HepG2 (cell line): ENCODE results near the gene DDOST. TPM values are rescaled to one million over a fixed set of nuclear protein-coding genes. Genes with fewer than 3 reads are reported as not detected.

Experiments
- ATAC-seq: fragments of 200-7000 bp; cut with Tn5 transposase; 3 replicates; pipeline ENCODE4 v1.9.1; 2020; ENCODE audit warnings: mild to moderate bottlenecking, moderate library complexity
- BruUV-seq: library from RNA; stranded (reverse); fragments of 400-500 nt; replicated peaks from 2 replicates; lab custom pipeline; 2021; lab: Mats Ljungman, UMichigan
- CTCF ChIA-PET: fragments of 300-600 bp; formaldehyde crosslinking; extraction: SDS; loops from one replicate; lab custom pipeline; 2021; ENCODE audit warnings: low total read pairs, inconsistent platforms, low intra/inter-chr PET ratio; lab: Yijun Ruan, JAX
- POLR2A ChIA-PET: fragments of 350-600 bp; sonication (Branson Sonifier 250); formaldehyde crosslinking; loops from one replicate; lab custom pipeline; 2020; ENCODE audit warnings: antibody characterized with exemption, inconsistent platforms; lab: Yijun Ruan, JAX
- DNase-seq: peaks from one replicate; pipeline ENCODE4 v3.0.0-alpha.2; 2015; ENCODE audit warnings: low spot score
- FAIRE-seq: peaks from 3 replicates; lab custom pipeline; 2011; peaks lifted over from hg19 to GRCh38; lab: Jason Lieb, UNC
- H2AFZ ChIP-seq: one replicate; pipeline ENCODE4 v1.6.1; 2011; ENCODE audit warnings: low read length, inconsistent platforms
- H3K27ac ChIP-seq: fragments of 300-600 bp; 3 replicates; pipeline ENCODE4 v1.8.0; 2011; ENCODE audit warnings: mixed run types, mild to moderate bottlenecking, mixed read lengths, low read length, inconsistent platforms; ENCODE audit not compliant: insufficient read depth; ENCODE audit errors: extremely low read length
- H3K27me3 ChIP-seq, 2 experiments: fragments of 200-600 bp in 1 of 2; 2 replicates in 1 of 2; 3 replicates in 1 of 2; pipeline versions ENCODE4 v1.6.0 to v1.8.0; 2011; ENCODE audit warnings: low read length in 2 of 2, mild to moderate bottlenecking in 2 of 2, moderate library complexity in 2 of 2, inconsistent platforms in 1 of 2; ENCODE audit not compliant: insufficient read depth in 2 of 2, control insufficient read depth in 1 of 2
- H3K36me3 ChIP-seq, 2 experiments: fragments of 200-600 bp in 1 of 2; replicated peaks in 1 of 2; 2 replicates in 1 of 2; 3 replicates in 1 of 2; pipeline versions ENCODE4 v1.5.1 to v1.8.0; 2011; ENCODE audit warnings: low read length in 2 of 2, inconsistent platforms in 1 of 2; ENCODE audit not compliant: insufficient read depth in 2 of 2, control insufficient read depth in 1 of 2
- H3K4me1 ChIP-seq: 2 replicates; pipeline ENCODE4 v1.5.1; 2012; ENCODE audit warnings: low read length, inconsistent platforms; ENCODE audit not compliant: insufficient read depth
- H3K4me2 ChIP-seq: 2 replicates; pipeline ENCODE4 v1.6.0; 2011; ENCODE audit warnings: low read depth, low read length, inconsistent platforms
- H3K4me3 ChIP-seq, 3 experiments: fragments of 200-600 bp in 1 of 3; sonication (generic), shearing (Covaris generic) in 1 of 3; replicated peaks in 1 of 3; 2 replicates each; pipeline ENCODE4 v1.5.1; 2011 to 2016; ENCODE audit warnings: low read length in 3 of 3, inconsistent platforms in 2 of 3, low read depth in 2 of 3, mild to moderate bottlenecking in 2 of 3, control low read depth in 1 of 3, mixed read lengths in 1 of 3; ENCODE audit not compliant: insufficient read depth in 1 of 3
- H3K79me2 ChIP-seq: one replicate; pipeline ENCODE4 v1.6.1; 2011; ENCODE audit warnings: low read length, inconsistent platforms; ENCODE audit not compliant: insufficient read depth
- H3K9ac ChIP-seq: 2 replicates; pipeline ENCODE4 v1.6.0; 2011; ENCODE audit warnings: mild to moderate bottlenecking, low read depth, low read length, inconsistent platforms; ENCODE audit not compliant: insufficient read depth
- H3K9me3 ChIP-seq: 2 replicates; pipeline ENCODE4 v1.5.1; 2012; ENCODE audit warnings: mild to moderate bottlenecking, low read length
- H4K20me1 ChIP-seq: 2 replicates; pipeline ENCODE4 v1.6.0; 2011; ENCODE audit warnings: inconsistent platforms, mild to moderate bottlenecking, low read length, moderate library complexity; ENCODE audit not compliant: insufficient read depth
- ATF7 ChIP-seq, 2 experiments: fragments of 450-650 bp in 1 of 2; sonication (generic) in 1 of 2; formaldehyde crosslinking in 1 of 2; IDR thresholded peaks; 2 replicates each; pipeline versions ENCODE4 v1.4.0 to v1.6.1; 2016 to 2020; ENCODE audit warnings: antibody characterized with exemption in 1 of 2, mild to moderate bottlenecking in 1 of 2, missing genetic modification reagents in 1 of 2
- CAMTA2 ChIP-seq: sonication (generic); formaldehyde crosslinking; IDR thresholded peaks from 2 replicates; pipeline ENCODE4 v1.4.0; 2020; ENCODE audit warnings: mild to moderate bottlenecking, missing genetic modification reagents, borderline replicate concordance
- CHCHD3 ChIP-seq: sonication (generic); formaldehyde crosslinking; IDR thresholded peaks from 2 replicates; pipeline ENCODE4 v1.8.0; 2022; ENCODE audit warnings: mild to moderate bottlenecking, missing genetic modification reagents, moderate library complexity
- CTCF ChIP-seq: sonication (generic); formaldehyde crosslinking; IDR thresholded peaks from 2 replicates; pipeline ENCODE4 v1.5.0; 2020; ENCODE audit warnings: mild to moderate bottlenecking, missing genetic modification reagents, moderate library complexity
- ELF3 ChIP-seq: IDR thresholded peaks from 2 replicates; pipeline ENCODE4 v1.6.1; 2016; ENCODE audit warnings: missing genetic modification reagents, missing compliant biosample characterization
- HES4 ChIP-seq: sonication (generic); formaldehyde crosslinking; IDR thresholded peaks from 2 replicates; pipeline ENCODE4 v1.9.0; 2021; ENCODE audit warnings: mild to moderate bottlenecking, missing genetic modification reagents, borderline replicate concordance
- KDM4B ChIP-seq: sonication (generic); formaldehyde crosslinking; IDR thresholded peaks from 2 replicates; pipeline ENCODE4 v1.4.0; 2020; ENCODE audit warnings: missing genetic modification reagents
- MYPOP ChIP-seq: sonication (generic); formaldehyde crosslinking; IDR thresholded peaks from 2 replicates; pipeline ENCODE4 v1.8.1; 2023; ENCODE audit warnings: mild to moderate bottlenecking, moderate library complexity, missing genetic modification reagents
- PAX8 ChIP-seq: sonication (generic); formaldehyde crosslinking; IDR thresholded peaks from 2 replicates; pipeline ENCODE4 v1.8.0; 2022; ENCODE audit warnings: mild to moderate bottlenecking, missing genetic modification reagents, borderline replicate concordance
- RELA ChIP-seq: sonication (generic); formaldehyde crosslinking; IDR thresholded peaks from 2 replicates; pipeline ENCODE4 v1.4.0; 2020; ENCODE audit warnings: missing genetic modification reagents
- SOX5 ChIP-seq: IDR thresholded peaks from 2 replicates; pipeline ENCODE4 v1.6.1; 2016; ENCODE audit warnings: borderline replicate concordance
- SUZ12 ChIP-seq: fragments of 150-350 bp; IDR thresholded peaks from 2 replicates; pipeline ENCODE4 v1.6.1; 2014; ENCODE audit warnings: low read depth, low read length
- ZNF335 ChIP-seq: sonication (generic); formaldehyde crosslinking; IDR thresholded peaks from 2 replicates; pipeline ENCODE4 v1.4.0; 2020; ENCODE audit warnings: missing genetic modification reagents
- ZNF660 ChIP-seq: sonication (generic); formaldehyde crosslinking; IDR thresholded peaks from 2 replicates; pipeline ENCODE4 v1.5.1; 2020; ENCODE audit warnings: mild to moderate bottlenecking, low read depth, missing genetic modification reagents, borderline replicate concordance
- ZNF768 ChIP-seq: sonication (generic); formaldehyde crosslinking; IDR thresholded peaks from 2 replicates; pipeline ENCODE4 v1.4.0; 2020; ENCODE audit warnings: missing genetic modification reagents
- WGBS: methylation state at CpG from one replicate; pipeline ENCODE4 v1.1.6; 2017; ENCODE audit warnings: low lambda C conversion rate; 5-methylcytosine and 5-hydroxymethylcytosine counted together
- in situ Hi-C: cut with HindIII; loops from 2 replicates; pipeline ENCODE4 v1.10.0; 2017; ENCODE audit warnings: low pct_unique_long_range_greater_than_20kb; ENCODE audit not compliant: extremely low pct_ligation_motif_present
- intact Hi-C: fragments of 100-400 bp; cut with micrococcal nuclease; formaldehyde crosslinking; loops from one replicate; pipeline ENCODE4 v1.10.0; 2022; ENCODE audit not compliant: unreplicated experiment
- polyA plus RNA-seq, 8 experiments: library from polyadenylated mRNA; depleted of rRNA in 3 of 8; stranded (reverse) in 7 of 8; unstranded in 1 of 8; fragments of >200 nt; fragmentation: Illumina TruSeq in 4 of 8; extraction: Trizol in 4 of 8; gene quantifications; 2 replicates each; pipeline versions ENCODE4 v1.2.1 to v1.2.3, GENCODE V29; 2011 to 2016; ENCODE audit warnings: low read depth in 4 of 8, missing spikeins in 1 of 8, mixed read lengths in 1 of 8; ENCODE audit not compliant: insufficient read depth in 1 of 8
- total RNA-seq, 5 experiments: library from RNA; depleted of rRNA; stranded (reverse); fragments of >200 nt; fragmentation: Illumina TruSeq; extraction: Trizol; gene quantifications; 2 replicates each; pipeline ENCODE4 v1.2.3, GENCODE V29; 2016; ENCODE audit warnings: low read depth in 1 of 5

The DDOST gene
- total and polyA plus RNA-seq, 2 of the 13 experiments (the other 11 are each of a cell fraction or from before 2014, with no cell fraction given): 335 to 494 TPM

- TF ChIP-seq ATF7 (IDR thresholded peaks at IDR 0.05) (no peak), ATF7 (CRISPR knock-in tag; IDR thresholded peaks at IDR 0.05) (no peak), CHCHD3 (CRISPR knock-in tag) (no peak), CAMTA2 (CRISPR knock-in tag) (no peak), CTCF (CRISPR knock-in tag) (no peak), SOX5 (CRISPR knock-in tag) (no peak), HES4 (CRISPR knock-in tag) (no peak), PAX8 (CRISPR knock-in tag) (no peak), ZNF335 (no peak), ZNF660 (no peak)
- TF ChIP-seq, all 625 proteins: peak for 0
These were observed 23.5 kb upstream of the DDOST start (continued) for GRCh38 chr1:20684651-20685050.

GRCh38 chr1:20684050-20684620 lies 23.0 kb upstream of the DDOST start:
- WGBS: 20% methylated on average over 1 of the region's 13 CpGs
- Histone ChIP-seq H3K9ac (no peak overlapping the region), H3K27me3 (peaks cover 2 to 57% of the 10 kb centered on the region in 2 experiments; a peak in 4 of 5 replicates), H3K4me3 (no peak overlapping the region), H2AFZ (no peak overlapping the region), H3K36me3 (no peaks in the 10 kb centered on the region), H3K79me2 (no peaks in the 10 kb centered on the region), H3K9me3 (no peaks in the 10 kb centered on the region), H3K4me2 (no peak overlapping the region), H3K27ac (no peak overlapping the region), H4K20me1 (no peaks in the 10 kb centered on the region), H3K4me1 (peaks cover 44% of the 10 kb centered on the region)
- TF ChIP-seq SUZ12 (no peak), ELF3 (CRISPR knock-in tag) (no peak), KDM4B (no peak), RELA (CRISPR knock-in tag) (no peak), ZNF768 (CRISPR knock-in tag) (peak; percentile 86), MYPOP (CRISPR knock-in tag) (no peak)
- intact Hi-C loops: no loop called here
- ChIA-PET CTCF (no interaction called here), POLR2A (interaction anchor here (1.1 kb wide), 1 partner anchor 17 kb away, joined by 3 read pairs; no protein-coding TSS in a partner anchor)
- ATAC-seq (no peak), DNase-seq (no peak), FAIRE-seq (no peak)
- in situ Hi-C loops: no loop called here
- BruUV-seq: no TSS peak
